Measurements from ENCODE around the gene ZC2HC1B.
"Not testable (repeated sequence)": the region's sequence is repeated elsewhere in the genome, so short reads cannot be mapped to it uniquely, and the experiment has no call there.

The ZC2HC1B gene, protein sequence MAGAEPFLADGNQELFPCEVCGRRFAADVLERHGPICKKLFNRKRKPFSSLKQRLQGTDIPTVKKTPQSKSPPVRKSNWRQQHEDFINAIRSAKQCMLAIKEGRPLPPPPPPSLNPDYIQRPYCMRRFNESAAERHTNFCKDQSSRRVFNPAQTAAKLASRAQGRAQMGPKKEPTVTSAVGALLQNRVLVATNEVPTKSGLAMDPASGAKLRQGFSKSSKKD

DNA sequence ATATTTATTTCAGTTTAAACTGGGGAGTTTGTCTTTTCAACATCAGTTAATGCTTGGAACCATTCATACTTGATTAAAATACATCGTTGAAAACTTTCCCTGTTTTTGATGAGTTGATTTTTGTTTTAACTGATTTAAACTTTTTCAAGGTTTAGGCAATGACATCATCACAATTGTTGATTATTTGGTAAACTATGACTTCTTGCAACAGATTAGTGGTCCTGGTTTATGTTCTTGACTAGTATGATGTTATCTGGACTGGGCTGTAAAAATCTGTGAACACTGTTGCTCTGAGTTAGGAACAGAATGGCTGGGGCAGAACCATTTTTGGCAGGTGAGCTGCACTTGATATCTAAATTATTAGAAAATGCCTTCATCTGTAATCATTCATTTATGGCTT, at the start of gene ZC2HC1B:
Gene ZC2HC1B, plus strand, starts transcription at position 241 of the 400 bp plus-strand sequence. Its CDS starts 66 bp downstream, at position 307.
- FAIRE-seq: no peak

DNA sequence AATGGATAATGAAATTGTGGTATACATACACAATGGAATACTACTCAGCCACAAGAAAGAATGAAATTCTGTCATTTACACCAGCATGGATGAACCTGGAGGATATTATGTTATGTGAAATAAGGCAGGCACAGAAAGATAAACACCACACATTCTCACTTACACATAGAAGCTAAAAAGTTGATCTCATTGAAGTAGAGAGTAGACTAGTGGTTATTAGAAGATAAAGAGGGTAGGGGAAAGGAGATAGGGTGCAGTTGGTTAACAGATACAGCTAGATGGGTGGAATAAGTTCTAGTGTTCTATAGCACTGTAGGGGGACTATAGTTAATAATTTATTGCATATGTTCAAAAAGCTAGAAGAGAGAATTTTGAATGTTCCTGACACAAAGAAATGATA, 46.7 kb upstream of the ZC2HC1B start:
- FAIRE-seq: no peak

DNA sequence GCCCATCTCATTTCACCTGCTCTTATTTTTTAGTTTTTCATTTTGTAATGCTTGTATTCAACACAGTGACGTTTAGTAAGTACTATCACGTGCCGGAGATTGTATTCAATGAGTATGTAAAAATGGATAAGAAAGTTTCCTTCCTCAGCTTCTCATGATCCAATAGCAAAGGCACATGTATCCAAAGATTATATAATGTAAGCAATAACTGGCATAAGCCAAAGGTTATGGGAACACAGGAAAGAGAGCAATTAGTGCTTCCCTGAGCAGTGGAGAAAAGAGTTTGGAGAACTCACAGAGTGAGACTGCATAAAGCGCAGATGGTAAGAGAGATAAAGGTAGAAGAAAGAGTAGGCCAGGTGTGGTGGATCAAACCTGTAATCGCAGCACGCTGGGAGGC, 42.9 kb upstream of the ZC2HC1B start:
- no peak for FAIRE-seq

DNA sequence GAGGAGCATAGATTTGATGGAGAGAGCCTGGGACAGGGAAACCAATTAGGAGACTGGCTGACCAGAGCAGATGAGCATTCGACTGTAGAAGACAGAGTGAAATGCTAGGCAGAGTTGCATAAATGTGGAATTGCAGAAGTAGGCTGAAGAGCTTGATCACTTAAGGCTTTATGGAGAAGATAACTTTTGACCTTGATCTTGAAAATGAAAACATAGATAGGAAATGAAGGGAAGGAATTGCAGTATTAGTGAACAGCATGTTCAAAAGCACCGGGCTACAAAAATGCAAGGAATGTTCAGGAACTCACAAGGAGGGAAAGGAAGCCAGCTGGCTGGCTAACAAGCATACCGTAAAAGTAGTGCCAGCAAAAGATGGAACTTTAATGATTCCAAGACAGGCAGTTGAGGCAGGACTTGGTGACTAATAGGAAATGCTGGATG, 41.7 kb upstream of the ZC2HC1B start:
- FAIRE-seq: no peak

DNA sequence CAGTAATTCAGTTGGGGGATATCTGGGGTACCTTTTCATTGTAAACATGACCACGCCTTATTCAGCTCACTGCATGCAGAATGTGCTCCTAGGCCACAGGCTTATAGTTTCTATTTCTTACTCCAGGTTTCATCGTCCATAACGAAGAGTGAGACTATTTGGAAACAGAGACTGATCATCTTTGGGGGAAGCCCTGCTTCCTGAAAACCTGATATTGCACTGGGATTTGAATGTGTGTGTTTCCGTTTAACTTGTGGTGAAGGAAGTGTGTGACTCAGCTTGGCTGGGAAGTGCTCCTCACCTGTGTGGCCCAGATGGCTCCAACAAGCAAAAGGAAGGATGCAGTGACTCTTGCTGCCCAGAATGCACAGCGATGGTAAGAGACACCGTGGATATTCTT, 40.7 kb upstream of the ZC2HC1B start:
- FAIRE-seq: no peak

DNA sequence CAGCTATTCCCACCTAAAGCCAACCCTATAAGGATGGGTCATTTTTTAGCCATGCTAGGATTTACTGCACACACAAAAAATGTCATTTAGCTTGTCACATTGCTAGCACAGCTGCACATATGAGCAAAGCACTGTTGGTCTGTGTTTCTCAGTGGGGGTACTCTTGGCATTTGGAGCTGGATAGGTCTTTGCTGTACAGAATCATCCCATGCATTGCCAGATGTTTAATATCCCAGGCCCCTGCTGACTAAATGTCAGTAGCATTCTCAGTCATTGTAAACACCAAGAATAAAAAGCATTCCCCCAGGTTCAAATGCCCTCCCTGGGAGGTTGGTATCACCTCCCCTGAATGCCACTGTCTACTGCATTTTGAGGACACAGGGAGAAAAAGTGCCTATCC, 35.7 kb upstream of the ZC2HC1B start:
- FAIRE-seq: no peak

DNA sequence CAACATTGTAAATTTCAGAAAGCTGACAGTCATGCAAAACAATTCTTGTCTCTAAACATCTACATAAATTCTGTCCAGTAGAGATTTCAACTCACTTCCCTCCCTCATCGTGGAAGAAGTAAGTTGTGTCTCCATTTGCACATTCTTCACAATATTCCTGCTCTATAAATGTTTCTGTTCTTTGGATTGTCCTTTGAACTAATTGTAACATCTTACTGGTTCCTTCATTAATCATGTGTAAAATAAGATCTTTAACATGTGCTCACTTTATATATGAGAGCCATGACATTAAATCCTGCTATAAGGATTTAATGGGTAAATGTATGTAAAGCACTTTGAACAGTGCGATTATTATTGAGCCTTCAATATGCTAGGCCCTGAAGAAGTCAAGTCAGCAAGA, 28.1 kb upstream of the ZC2HC1B start:
- no peak for FAIRE-seq

DNA sequence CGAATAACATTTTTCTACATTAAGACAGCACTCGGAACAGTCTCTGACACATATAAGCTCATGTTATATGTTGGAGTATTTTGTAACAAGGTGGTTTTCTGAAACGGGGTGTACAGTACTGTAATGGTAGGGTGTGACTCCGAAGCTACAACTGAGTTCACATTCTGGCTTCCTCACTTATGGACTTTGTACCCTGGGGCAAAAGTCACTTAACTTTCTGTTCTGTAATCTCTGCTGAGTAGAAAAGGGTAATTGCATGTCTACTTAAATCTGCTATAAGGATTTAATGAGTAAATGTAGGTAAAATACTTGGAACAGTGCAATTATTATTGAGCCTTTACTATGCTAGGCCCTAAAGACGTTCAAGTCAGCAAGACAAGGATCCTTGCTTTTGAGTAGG, 25.9 kb upstream of the ZC2HC1B start:
- no peak for FAIRE-seq

DNA sequence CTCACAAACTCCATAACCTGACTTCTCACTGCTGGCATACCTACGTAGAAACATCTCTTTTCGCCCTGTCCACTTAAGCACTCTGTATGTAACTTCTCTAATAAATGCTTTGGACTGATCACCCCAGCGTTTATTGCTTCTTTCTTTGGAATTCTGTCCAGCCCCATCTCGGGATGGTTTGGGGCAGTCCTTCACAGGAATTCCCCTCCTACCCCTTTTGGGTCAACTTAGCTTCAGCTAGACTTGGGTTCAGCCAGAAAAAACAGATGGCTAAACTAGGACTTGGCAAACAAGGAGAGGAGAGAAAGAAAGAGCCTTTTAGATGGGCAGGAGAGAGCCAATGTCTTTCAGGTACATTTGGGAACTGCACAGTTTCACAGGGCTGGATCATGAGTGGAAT, 25.1 kb upstream of the ZC2HC1B start:
- no peak for FAIRE-seq

DNA sequence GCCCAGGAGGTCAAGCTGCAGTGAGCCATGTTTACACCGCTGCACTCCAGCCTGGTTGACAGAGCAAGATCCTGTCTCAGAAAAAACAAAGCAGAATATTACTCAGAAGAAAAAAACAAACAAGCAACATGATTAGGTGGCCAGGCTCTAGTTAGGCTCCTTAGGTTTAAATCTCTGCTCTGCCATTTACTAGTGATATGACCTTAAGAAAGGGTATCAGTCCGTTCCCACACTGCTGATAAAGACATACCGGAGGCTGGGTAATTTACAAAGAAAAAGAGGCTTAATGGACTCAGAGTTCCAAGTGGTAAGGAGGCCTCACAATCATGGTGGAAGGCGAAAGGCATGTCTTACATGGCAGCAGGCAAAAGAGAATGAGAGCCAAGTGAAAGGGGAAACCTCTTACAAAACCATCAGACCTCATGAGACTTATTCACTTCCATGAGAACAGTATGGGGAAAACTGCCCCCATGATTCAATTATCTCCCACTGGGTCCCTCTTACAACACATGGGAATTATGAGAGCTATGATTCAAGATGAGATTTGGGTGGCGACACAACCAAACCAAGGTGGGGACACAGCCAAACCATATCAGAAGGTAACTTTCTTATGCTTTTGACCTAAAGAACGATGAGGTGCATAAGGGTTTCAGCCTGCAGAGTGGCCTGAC, 23.5 kb upstream of the ZC2HC1B start:
- no peak for FAIRE-seq

DNA sequence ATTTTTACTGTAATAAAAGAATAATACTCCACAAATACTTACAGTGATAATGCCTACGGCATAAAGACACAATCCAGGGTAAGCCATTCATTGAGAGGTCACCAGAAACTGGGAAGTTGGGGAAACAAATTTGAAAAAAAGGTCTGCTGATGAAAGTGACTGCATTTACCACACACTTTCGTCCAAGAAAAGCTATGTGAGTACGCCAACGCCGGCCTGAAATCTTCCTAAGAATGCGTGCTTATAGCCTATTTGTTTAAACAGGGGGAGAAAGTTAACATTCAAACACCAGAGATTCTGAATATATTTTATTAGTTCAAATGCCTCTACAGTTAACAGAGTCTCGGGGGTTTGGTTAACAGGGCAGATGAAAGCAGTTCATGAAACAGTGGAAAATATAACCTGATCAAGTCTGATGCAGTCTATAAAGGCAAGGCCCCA, 21.8 kb upstream of the ZC2HC1B start:
- no peak for FAIRE-seq

DNA sequence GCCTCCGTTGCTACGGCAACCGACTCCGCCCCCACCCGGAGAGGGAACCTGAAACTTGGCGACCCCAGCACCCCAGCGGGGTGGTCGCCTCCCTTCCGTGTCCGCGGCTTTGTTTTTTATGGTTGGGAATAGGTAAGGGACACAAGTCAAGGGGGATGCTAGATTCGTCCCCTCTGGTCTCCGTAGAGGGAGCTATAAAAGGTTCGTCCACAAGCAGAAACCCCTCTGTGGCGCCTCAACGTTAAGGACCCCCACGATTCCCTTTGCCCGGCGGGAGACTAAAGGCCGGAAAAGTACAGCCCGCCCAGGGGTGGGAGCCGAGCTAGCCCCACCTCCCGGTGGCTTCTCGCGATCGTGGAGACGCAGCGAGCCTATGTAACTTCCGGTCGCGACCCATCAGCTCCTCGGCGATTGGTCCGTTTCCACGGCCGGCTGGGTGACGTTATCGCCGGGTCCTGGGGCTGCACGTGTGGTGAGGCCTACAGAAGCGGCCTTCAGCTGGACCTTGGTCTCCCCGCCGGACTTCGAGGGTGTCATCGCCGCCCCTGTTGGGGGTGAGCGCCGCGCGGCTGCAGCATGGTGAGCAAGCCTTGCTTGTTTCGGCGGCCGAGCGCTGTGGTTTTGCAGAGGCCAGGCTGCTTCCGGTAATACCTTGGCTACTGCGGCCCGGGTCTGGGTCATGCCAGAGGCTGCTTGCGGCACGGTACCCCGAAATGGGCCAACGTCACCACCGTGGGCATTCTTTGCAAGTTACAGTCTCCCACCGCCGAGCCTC, 21.2 kb upstream of the ZC2HC1B start, which contains the start of gene LTV1:
Gene LTV1, plus strand, starts transcription at position 437 of the 775 bp plus-strand sequence. Its CDS starts 140 bp downstream, at position 577.
- peak; percentile 90 for FAIRE-seq

DNA sequence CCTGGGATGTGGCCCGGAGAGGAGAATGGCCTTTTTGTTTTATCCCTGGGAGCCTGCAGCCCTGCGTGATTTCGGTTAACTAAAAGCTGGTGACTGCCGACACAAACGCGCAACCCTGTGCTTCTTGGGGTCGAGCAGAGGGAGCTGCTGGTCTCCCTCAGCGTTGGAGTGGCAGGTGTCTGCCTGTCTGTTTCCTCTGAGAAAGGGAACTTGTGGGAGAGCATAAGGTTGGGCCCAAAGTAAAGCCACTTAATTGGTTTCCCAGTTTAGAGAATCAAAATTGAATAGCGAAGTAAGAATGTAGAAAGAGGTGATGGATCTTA, 20.6 kb upstream of the ZC2HC1B start:
- no peak for FAIRE-seq

DNA sequence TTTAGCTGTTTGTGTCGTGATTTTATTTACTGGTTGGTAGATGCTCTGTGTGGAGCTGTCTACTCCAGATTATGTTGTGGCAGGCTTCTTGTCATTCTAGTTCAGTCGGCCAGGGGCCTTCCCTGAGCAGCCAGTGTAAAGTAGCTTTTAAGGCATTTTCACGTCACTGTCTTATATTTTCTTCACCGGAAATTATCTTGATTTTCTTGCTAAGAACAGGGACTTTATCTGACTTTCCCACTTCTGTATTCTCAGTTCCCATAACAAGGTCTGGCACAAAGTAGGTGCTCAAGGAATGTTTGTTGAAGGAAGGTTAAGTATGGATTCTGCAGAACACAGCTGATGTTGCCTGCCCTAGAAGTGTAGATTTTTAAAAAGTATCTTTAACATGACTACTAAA, 20.3 kb upstream of the ZC2HC1B start:
- no peak for FAIRE-seq

DNA sequence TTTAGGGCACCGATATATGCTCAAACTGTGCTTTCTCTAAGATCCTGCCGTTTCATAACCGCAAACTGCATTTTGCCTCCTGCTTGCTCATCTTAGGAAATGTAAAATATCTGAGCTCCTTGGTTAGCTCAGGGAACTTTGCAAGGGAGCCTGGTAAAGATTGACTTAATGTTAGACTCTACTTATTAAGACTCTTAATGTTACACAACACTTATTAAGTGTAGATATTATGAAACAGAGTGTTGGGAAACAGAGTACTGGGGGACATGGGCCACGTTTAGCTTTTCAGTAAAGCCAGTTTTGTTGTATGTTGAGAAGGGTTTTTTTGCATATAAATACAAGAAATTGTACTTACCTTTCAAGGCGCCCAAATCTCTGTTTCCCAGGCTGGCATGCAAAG, 19.2 kb upstream of the ZC2HC1B start:
- FAIRE-seq: no peak

DNA sequence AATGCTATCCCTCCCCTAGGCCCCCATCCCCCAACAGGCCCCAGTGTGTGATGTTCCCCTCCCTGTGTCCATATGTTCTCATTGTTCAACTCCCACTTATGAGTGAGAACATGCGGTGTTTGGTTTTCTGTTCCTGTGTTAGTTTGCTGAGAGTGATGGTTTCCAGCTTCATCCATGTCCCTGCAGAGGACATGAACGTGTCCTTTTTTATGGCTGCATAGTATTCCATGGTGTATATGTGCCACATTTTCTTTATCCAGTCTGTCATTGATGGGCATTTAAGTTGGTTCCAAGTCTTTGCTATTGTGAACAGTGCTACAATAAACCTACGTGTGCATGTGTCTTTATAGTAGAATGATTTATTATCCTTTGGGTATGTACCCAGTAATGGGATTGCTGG, 12.6 kb upstream of the ZC2HC1B start:
- FAIRE-seq: not testable (repeated sequence)

DNA sequence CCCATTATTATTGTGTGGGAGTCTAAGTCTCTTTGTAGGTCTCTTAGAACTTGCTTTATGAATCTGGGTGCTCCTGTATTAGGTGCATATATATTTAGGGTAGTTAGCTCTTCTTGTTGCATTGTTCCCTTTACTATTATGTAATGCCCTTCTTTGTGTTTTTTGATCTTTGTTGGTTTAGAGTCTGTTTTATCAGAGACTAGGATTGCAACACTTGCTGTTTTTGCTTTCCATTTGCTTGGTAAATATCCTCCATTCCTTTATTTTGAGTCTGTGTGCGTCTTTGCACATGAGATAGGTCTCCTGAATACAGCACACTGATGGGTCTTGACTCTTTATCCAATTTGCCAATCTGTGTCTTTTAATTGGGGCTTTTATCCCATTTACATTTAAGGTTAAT, 9.2 kb upstream of the ZC2HC1B start:
- FAIRE-seq: not testable (repeated sequence)

DNA sequence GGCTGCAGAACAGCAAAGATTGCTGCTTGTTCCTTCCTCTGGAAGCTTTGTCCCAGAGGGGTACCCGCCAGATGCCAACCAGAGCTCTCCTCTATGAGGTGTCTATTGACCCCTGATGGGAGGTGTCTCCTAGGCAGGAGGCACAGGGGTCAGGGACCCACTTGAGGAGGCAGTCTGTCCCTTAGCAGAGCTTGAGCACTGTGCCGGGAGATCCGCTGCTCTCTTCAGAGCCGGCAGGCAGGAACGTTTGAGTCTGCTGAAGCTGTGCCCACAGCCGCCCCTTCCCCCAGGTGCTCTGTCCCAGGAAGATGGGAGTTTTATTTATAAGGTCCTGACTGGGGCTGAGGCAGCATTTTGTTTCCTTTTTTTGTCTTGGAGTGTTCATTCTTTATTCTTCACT, 7.5 kb upstream of the ZC2HC1B start:
- not testable (repeated sequence) for FAIRE-seq

DNA sequence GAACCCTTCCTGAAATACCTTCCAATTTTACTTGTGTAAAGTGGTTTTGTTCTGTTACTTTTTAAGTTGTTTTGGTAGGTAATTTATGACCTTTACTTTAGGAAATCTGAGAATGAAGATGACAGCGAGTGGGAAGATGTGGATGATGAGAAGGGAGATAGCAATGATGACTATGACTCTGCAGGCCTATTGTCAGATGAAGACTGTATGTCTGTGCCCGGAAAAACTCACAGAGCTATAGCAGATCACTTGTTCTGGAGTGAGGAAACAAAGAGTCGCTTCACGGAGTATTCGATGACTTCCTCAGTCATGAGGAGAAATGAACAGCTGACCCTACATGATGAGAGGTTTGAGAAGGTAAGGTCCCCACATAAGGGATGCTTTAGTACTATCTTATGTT, 6.6 kb upstream of the ZC2HC1B start:
- no peak for FAIRE-seq

DNA sequence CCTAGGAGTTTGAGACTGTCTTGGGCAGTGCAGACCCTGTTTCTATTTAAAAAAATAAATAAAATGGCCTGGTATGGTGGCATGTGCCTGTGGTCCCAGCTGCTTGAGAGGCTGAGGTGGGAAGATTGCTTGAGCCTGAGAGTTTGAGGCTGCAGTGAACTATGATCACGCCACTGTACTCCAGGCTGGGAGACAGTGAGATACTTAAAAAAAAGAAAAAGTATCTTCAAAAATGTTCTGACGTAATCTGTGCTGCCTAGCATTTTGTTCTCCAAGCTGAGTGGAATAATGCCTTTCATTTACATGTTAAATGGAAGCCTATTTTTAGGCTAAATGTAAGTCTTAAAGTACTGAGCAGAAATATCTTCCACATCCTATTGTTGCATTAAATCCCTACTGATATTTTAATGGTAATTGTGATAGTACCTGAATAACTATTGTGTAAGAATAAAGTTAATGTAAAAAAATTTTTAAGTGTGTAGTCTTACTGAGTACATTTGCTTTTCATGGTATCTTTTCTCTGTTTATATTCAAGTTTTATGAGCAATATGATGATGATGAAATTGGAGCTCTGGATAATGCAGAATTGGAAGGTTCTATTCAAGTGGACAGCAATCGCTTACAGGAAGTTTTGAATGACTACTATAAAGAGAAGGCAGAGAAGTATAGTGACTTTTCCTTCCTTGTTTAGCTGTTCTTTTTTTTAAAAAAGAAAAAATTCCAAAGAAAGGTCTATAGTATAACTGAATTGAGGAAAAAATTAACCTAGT, 4.2 kb upstream of the ZC2HC1B start:
- FAIRE-seq: no peak

DNA sequence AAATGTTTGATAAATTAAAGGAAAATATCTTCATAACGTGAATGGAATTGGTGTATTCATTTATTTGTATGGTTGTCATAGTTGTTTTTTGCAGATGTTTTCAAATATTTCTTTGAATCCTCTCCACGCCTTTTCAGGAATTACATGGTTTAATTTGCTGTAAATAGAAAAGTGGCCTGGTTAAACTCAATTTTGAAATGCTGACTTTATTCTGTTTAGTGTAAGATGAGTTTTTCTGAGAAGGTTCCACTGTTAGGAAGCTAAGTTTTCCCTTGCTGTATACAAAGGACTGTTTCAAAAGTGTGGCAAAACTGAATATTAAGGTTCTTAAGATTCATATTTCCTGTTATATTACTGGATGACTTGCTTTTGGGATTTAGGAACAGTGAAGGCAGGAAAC, 503 bp upstream of the ZC2HC1B start:
- no peak for FAIRE-seq

DNA sequence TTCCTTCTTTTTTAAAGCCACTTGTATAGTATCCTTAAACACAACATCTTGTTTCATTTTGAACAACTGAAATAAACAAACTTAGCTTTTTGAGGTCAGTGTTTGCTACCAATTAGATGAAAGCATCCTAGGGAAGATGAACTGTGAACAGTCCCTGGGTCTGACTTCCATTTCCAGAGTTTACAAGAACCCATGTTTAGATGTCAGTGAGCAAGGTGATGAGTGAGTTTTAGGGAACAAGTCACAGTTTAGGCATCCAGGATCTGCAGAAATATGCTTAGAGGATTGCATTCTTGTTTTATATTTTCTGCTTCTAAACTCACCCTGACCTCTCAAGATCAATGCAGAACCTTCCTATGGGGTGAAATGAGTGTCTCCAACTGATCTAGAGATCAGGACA, 3.0 kb downstream of the ZC2HC1B start:
- no peak for FAIRE-seq

DNA sequence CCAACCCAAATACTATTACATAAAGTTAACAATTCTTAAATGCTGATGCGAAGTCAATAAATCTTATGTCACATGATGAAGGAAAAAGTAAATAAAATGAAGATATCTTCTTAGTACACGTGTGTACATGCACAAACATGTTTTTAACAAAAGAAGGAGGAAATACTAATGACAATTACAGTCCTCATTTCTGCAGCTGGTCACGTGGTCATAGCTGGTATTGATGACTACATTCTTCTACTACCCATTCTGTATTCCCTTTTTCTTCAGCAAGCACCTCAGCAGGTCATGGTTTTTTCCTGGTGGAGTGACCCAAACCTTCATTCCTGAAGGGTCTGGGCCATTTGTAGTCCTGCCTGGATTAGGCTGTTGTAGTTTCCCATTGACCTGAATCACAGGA, 4.5 kb downstream of the ZC2HC1B start:
- not testable (repeated sequence) for FAIRE-seq
